ENCODE measurements around the gene ZNF146. TPM values are rescaled to one million over a fixed set of nuclear protein-coding genes. Genes with fewer than 3 reads are reported as not detected.
"Not testable (repeated sequence)": the region's sequence is repeated elsewhere in the genome, so short reads cannot be mapped to it uniquely, and the experiment has no call there.

The ZNF146 gene
- total RNA-seq, 2 experiments from 2014 or later: 82.5 to 86.5 TPM

DNA sequence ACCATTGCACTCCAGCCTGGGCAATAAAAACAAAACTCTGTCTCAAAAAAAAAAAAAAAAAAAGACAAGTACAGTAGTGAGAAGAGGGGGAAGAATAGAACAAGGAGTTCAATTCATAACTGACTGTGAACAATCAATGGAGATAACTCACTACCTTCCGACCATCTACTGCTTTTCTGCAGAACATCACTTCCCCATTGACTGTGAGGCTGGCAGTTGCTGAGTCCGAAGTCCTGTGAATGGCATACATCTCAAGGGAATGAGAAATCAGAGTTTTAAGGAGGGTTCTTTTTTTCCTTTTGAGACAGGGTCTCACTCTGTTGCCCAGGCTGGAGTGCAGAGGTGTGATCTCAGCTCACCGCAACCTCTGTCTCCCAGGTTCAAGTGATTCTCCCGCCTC, 11.6 kb upstream of the ZNF146 start:
- intact Hi-C loops (cut with micrococcal nuclease): no loop called here
- no peak for DNase-seq
- Mint-ChIP-seq H3K4me3 (no peak overlapping the region), H3K27me3 (no peaks in the 10 kb centered on the region), H3K4me1 (ENCODE audit: low read depth) (no peaks in the 10 kb centered on the region), H3K9me3 (no peaks in the 10 kb centered on the region), H3K27ac (no peak overlapping the region), H3K36me3 (no peaks in the 10 kb centered on the region)
- ChIA-PET CTCF (no interaction called here), POLR2A (no interaction called here)

DNA sequence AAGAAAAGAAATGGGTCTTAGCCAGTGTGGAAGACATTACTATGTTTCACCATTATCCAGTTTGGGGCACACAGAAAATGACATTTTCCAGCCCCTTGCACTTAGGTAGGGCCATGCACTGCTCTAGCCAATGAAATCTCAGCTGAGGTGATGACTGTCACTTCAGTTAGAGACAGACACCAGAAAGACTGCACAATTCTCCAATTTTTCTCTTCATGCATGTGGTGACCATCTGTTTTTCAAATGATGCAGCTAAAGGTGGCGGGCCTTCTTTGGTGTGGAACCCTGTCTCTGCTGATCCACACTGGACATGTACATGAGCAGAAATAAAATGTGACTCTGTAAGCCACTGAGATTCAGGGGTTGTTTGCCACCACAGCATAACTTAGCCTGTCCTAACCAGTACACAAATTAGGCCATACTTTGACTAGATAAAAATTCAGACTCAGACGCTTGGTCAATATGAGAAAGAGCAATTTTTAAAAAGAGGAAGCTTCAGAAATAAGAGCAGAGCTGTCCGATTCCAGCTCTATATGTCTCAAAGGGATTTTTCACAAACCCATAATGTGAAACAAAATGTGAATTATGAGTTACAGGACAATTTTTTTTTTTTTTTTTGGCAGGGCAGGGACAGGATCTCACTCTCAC, 7.2 kb upstream of the ZNF146 start:
- H3K4me3 Mint-ChIP-seq: no peak overlapping the region
- peaks cover 2% of the 10 kb centered on the region for H3K4me1 Mint-ChIP-seq (ENCODE audit: low read depth)
- POLR2A ChIA-PET: interaction anchor here (0.6 kb wide), 1 partner anchor 12 kb away, joined by 3 read pairs; no protein-coding TSS in a partner anchor
- H3K27ac Mint-ChIP-seq: no peak overlapping the region
- H3K9me3 Mint-ChIP-seq: no peaks in the 10 kb centered on the region
- CTCF ChIA-PET: interaction anchor here (0.6 to 1.2 kb wide), 2 partner anchors 8 to 12 kb away, joined by 3 read pairs; no protein-coding TSS in a partner anchor
- no peaks in the 10 kb centered on the region for H3K27me3 Mint-ChIP-seq
- no peak for DNase-seq
- intact Hi-C loops (cut with micrococcal nuclease): no loop called here
- no peaks in the 10 kb centered on the region for H3K36me3 Mint-ChIP-seq

DNA sequence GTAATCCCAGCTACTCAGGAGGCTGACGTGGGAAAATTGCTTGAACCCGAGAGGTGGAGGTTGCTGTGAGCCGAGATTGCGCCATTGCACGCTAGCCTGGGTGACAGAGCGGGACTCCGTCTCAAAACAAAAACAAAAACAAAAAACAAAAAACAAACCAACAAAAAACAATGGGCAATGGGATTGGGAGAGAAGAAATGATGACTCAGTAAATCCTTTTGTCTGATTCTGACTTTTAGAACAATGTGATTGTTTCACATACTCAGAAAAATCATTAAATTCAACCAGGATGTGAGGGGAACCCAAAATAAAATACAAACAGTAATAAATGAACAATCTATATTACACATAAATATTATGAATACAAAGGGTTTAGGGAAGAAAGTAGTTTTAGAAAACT, 5.5 kb upstream of the ZNF146 start:
- intact Hi-C loops (cut with micrococcal nuclease): no loop called here
- no peaks in the 10 kb centered on the region for H3K27me3 Mint-ChIP-seq
- peaks cover 4% of the 10 kb centered on the region for H3K4me1 Mint-ChIP-seq (ENCODE audit: low read depth)
- H3K36me3 Mint-ChIP-seq: no peaks in the 10 kb centered on the region
- no peak overlapping the region for H3K4me3 Mint-ChIP-seq
- no peaks in the 10 kb centered on the region for H3K9me3 Mint-ChIP-seq
- no peak for DNase-seq
- POLR2A ChIA-PET: no interaction called here
- CTCF ChIA-PET: no interaction called here
- H3K27ac Mint-ChIP-seq: no peak overlapping the region

DNA sequence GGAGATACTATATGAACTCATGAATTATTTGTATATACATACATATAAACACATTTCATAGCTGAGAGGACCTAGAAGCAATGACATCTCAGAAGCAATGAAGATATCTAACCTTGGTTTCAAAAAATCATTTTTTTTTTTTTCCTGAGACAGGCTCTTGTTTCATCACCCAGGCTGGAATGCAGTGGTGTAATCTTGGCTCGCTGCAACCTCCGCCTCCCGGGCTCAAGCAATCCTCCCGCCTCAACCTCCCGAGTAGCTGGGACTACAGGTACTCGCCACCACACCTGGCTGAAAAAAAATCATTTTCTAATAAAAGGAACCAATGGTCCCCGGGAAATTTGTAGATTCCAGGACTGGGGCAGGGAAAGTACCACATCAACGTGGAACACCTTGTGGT, 4.4 kb upstream of the ZNF146 start:
- CTCF ChIA-PET: no interaction called here
- POLR2A ChIA-PET: no interaction called here
- DNase-seq: no peak
- intact Hi-C loops (cut with micrococcal nuclease): loop anchor here (10.0 kb wide), 6 partner anchors 164 to 1384 kb away; partner anchors contain the start of genes IGFLR1, KMT2B, LIN37 and PSENEN
- no peaks in the 10 kb centered on the region for H3K36me3 Mint-ChIP-seq
- no peak overlapping the region for H3K4me3 Mint-ChIP-seq
- peaks cover 4% of the 10 kb centered on the region for H3K4me1 Mint-ChIP-seq (ENCODE audit: low read depth)
- H3K27ac Mint-ChIP-seq: no peak overlapping the region
- no peaks in the 10 kb centered on the region for H3K27me3 Mint-ChIP-seq
- H3K9me3 Mint-ChIP-seq: no peaks in the 10 kb centered on the region

DNA sequence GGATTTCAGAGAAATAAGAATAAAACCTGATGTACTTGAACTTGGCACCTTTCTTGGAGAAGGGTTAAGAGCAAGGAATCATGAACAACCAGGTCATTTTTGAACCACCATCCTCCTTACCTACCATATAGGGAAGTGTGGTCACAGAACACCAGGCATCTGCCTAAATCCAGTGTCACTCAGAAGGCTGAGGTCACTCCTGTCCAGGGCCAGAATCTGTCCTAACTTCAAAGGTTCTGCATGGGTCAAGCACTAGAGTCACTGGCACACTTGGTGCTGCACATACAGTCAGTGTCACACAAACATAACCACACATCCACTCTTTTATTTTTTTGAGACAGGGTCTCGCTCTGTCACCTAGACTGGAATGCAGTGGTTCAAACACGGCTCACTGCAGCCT, 2.0 kb upstream of the ZNF146 start:
- H3K4me3 Mint-ChIP-seq: no peak overlapping the region
- intact Hi-C loops (cut with micrococcal nuclease): loop anchor here (10.0 kb wide), 6 partner anchors 162 to 1382 kb away; partner anchors contain the start of genes IGFLR1, KMT2B, LIN37 and PSENEN
- DNase-seq: no peak
- peaks cover 13% of the 10 kb centered on the region for H3K4me1 Mint-ChIP-seq (ENCODE audit: low read depth)
- no peaks in the 10 kb centered on the region for H3K9me3 Mint-ChIP-seq
- no peaks in the 10 kb centered on the region for H3K27me3 Mint-ChIP-seq
- H3K27ac Mint-ChIP-seq: peak overlapping the region; percentile 36
- CTCF ChIA-PET: no interaction called here
- H3K36me3 Mint-ChIP-seq: peaks cover 4% of the 10 kb centered on the region
- POLR2A ChIA-PET: no interaction called here

DNA sequence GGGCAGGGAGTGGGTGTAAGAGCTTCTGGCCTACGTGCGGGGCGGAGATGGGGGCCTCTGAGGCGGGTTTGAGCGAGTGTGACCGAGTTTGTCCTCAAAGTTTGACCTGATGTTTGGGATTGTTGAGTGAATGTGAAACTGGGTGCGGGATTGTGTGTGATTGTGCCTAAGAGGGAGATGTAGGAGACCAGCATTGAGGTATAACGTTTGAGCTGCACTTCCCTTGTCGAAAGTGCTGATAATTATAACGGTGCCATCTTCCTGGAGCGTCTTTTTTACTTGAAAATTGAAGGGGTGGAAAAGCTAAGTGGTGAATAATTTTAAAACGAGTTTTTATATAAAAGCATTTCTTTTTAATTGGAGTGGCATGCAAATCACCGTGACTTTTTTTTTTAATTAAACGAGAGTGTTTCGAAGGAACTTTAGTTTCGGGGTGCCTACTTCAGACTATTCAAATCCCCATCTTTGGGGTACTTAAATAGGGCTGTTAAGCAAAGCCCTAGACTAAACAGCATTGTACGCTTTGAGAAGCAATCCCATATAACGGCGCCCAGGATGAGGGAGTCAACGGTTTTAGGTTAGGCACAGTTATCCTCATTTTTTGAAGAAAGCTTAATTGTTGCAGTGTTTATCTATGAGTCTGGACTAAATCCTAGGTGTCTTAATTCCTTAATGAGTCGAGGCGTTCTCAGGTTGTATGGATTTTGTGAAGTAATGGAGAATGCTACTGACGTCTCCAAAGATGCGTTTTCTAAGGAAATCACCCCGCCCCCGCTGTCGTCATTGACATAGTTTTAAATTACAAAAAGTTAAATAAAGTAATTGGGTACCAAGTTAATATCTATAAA, 594 bp downstream of the ZNF146 start:
- intact Hi-C loops (cut with micrococcal nuclease): loop anchor here (1.0 to 10.0 kb wide), 10 partner anchors 159 to 1379 kb away; partner anchors contain the start of genes IGFLR1, KMT2B, LIN37 and PSENEN
- H3K27me3 Mint-ChIP-seq: no peaks in the 10 kb centered on the region
- no peaks in the 10 kb centered on the region for H3K9me3 Mint-ChIP-seq
- peaks cover 17% of the 10 kb centered on the region for H3K36me3 Mint-ChIP-seq
- CTCF ChIA-PET: interaction anchor here (0.6 to 1.6 kb wide), 7 partner anchors 8 to 390 kb away, joined by 3 to 18 read pairs (median 3); partner anchors contain the start of gene ZNF382
- peak; percentile 54 for DNase-seq
- peaks cover 26% of the 10 kb centered on the region for H3K4me1 Mint-ChIP-seq (ENCODE audit: low read depth)
- H3K27ac Mint-ChIP-seq: no peak overlapping the region
- POLR2A ChIA-PET: interaction anchor here (0.6 to 1.9 kb wide), 13 partner anchors 8 to 1379 kb away, joined by 3 to 15 read pairs (median 5); partner anchors contain the start of genes POLR2I, TBCB, THAP8 and ZFP14
- no peak overlapping the region for H3K4me3 Mint-ChIP-seq

DNA sequence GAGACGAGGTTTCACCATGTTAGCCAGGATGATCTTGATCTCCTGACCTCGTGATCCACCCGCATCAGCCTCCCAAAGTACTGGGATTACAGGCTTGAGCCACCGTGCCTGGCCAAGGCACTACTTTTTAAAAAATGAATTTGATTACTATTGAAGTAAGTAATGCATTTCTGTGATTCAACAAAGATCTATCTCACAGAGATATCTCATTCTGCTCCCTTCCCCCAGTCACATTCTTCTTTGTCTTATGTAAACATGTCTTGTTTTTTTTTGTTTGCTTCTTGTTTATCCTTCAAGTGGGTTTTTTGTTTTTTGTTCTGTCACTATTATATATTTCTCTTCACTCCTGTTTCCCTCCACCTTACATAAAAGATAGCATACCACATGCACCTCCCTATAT, 6.6 kb downstream of the ZNF146 start:
- peaks cover 42% of the 10 kb centered on the region for H3K4me1 Mint-ChIP-seq (ENCODE audit: low read depth)
- intact Hi-C loops (cut with micrococcal nuclease): no loop called here
- DNase-seq: no peak
- ChIA-PET POLR2A (no interaction called here), CTCF (no interaction called here)
- H3K27ac Mint-ChIP-seq: no peak overlapping the region
- peaks cover 64% of the 10 kb centered on the region for H3K36me3 Mint-ChIP-seq
- H3K27me3 Mint-ChIP-seq: no peaks in the 10 kb centered on the region
- H3K9me3 Mint-ChIP-seq: peaks cover 11% of the 10 kb centered on the region
- H3K4me3 Mint-ChIP-seq: no peak overlapping the region

DNA sequence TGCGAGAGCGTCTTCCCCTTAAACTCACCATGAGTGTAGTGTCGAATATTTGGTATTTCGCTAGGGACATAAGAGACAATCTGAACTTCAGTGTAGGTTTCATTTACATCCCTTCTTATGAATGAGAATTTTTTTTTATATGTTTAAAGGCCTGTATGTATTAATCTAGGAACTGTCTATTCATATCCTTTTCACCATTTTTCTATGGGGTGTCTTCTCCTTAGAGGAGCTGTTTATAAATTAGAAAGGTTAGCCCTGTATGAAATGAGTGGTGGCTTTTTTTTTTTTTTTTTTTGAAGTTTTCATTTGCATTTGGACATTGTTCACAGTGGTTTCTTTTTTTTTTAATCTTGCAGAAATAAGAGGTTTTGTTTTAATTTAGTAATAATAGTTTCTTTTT, 7.6 kb downstream of the ZNF146 start:
- POLR2A ChIA-PET: no interaction called here
- CTCF ChIA-PET: no interaction called here

DNA sequence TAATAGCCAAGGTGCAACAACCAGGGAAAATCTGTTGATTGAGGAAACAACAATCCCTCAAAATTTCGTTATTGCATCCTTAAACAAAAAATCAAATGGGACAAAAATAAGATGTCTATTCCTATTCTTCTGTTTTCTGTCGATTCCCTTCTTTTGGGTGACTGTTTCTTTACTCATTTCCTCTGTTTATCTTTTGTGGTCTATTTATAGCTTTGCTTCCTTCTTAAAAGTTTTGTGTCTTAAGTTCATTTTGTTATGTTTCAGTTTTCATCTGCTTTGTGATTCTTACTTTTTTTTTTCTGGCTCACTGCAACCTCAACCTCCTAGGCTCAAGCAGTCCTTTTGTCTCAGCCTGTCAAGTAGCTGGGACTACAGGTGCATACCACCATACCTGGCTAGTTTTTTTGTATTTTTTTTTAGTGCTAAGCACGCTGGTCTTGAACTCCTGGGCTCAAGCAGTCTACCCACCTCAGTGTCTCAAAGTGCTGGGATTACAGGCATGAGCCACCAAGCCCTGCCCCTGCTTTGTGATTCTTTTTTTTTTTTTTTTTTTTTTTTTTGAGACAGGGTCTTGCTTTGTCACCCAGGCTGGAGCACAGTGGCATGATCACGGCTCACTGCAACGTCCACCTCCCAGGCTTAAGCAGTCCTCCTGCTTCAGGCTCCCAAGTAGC, 10.4 kb downstream of the ZNF146 start:
- no peak overlapping the region for H3K4me3 Mint-ChIP-seq
- H3K4me1 Mint-ChIP-seq (ENCODE audit: low read depth): peaks cover 23% of the 10 kb centered on the region
- peak overlapping the region; percentile 52 for H3K27ac Mint-ChIP-seq
- intact Hi-C loops (cut with micrococcal nuclease): no loop called here
- H3K9me3 Mint-ChIP-seq: peaks cover 30% of the 10 kb centered on the region
- H3K27me3 Mint-ChIP-seq: no peaks in the 10 kb centered on the region
- ChIA-PET CTCF (interaction anchor here (0.6 kb wide), 1 partner anchor 1100 kb away, joined by 3 read pairs; no protein-coding TSS in a partner anchor), POLR2A (no interaction called here)
- DNase-seq: no peak
- peaks cover 79% of the 10 kb centered on the region for H3K36me3 Mint-ChIP-seq

More for the DNA sequence above, 7.6 kb downstream of the ZNF146 start:
- peaks cover 36% of the 10 kb centered on the region for H3K4me1 Mint-ChIP-seq (ENCODE audit: low read depth)
- no peak overlapping the region for H3K4me3 Mint-ChIP-seq
- no peak overlapping the region for H3K27ac Mint-ChIP-seq
- intact Hi-C loops (cut with micrococcal nuclease): no loop called here
- peaks cover 67% of the 10 kb centered on the region for H3K36me3 Mint-ChIP-seq
- no peaks in the 10 kb centered on the region for H3K27me3 Mint-ChIP-seq
- no peak for DNase-seq
- H3K9me3 Mint-ChIP-seq: peaks cover 12% of the 10 kb centered on the region

DNA sequence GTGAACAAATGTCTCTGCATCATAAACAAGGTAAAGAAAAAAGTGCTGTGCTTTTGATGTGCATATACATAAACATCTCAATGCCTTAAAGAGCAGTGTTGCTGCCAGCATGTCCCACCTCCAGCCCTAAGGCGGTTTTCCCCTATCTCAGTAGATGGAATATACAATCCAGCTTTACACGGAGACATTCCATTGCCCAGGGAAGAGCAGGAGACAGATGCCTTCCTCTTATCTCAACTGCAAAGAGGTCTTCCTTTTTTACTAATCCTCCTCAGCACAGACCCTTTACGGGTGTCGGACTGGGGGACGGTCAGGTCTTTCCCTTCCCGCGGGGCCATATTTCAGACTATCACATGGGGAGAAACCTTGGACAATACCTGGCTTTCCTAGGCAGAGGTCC, 18.7 kb downstream of the ZNF146 start:
- H3K4me3 Mint-ChIP-seq; H3K27ac Mint-ChIP-seq; DNase-seq; H3K27me3 Mint-ChIP-seq; intact Hi-C loops (cut with micrococcal nuclease); POLR2A ChIA-PET; H3K4me1 Mint-ChIP-seq (ENCODE audit: low read depth); CTCF ChIA-PET: not testable (repeated sequence)
- Mint-ChIP-seq H3K36me3 (peaks cover 94% of the 10 kb centered on the region), H3K9me3 (peaks cover 83% of the 10 kb centered on the region)

DNA sequence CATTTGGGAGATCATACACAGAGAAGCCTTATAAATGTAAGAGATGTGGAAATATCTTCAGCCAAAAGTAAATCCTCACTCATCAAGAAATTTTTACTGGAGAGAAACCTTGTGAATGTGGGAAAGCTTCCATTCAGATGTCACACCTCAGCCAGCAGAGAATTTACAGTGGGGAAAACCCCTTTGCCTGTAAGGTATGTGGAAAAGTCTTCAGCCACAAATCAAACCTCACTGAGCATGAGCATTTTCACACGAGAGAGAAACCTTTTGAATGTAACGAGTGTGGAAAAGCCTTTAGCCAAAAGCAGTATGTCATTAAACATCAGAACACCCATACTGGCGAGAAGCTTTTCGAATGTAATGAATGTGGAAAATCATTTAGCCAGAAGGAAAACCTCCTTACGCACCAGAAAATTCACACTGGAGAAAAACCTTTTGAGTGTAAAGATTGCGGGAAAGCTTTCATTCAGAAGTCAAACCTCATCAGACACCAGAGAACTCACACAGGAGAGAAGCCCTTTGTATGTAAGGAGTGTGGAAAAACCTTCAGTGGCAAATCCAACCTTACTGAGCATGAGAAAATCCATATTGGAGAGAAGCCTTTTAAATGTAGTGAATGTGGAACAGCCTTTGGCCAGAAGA, 21.5 kb downstream of the ZNF146 start:
- Mint-ChIP-seq H3K27me3 (no peaks in the 10 kb centered on the region), H3K9me3 (peaks cover 85% of the 10 kb centered on the region), H3K27ac (no peak overlapping the region), H3K36me3 (peaks cover 83% of the 10 kb centered on the region), H3K4me1 (ENCODE audit: low read depth) (no peaks in the 10 kb centered on the region), H3K4me3 (no peak overlapping the region)
- intact Hi-C loops (cut with micrococcal nuclease): no loop called here
- POLR2A ChIA-PET: no interaction called here
- no peak for DNase-seq
- CTCF ChIA-PET: no interaction called here

DNA sequence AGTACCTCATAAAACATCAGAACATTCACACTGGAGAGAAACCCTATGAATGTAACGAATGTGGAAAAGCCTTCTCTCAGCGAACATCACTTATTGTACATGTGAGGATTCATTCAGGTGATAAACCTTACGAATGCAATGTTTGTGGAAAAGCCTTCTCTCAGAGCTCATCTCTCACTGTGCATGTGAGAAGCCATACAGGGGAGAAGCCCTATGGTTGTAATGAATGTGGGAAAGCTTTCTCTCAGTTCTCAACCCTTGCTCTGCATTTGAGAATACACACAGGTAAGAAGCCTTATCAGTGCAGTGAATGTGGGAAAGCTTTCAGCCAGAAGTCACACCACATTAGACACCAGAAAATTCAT, 22.0 kb downstream of the ZNF146 start:
- CTCF ChIA-PET: no interaction called here
- Mint-ChIP-seq H3K36me3 (peaks cover 78% of the 10 kb centered on the region), H3K4me3 (no peak overlapping the region), H3K4me1 (ENCODE audit: low read depth) (no peaks in the 10 kb centered on the region), H3K9me3 (peaks cover 88% of the 10 kb centered on the region), H3K27me3 (no peaks in the 10 kb centered on the region), H3K27ac (no peak overlapping the region)
- POLR2A ChIA-PET: no interaction called here
- intact Hi-C loops (cut with micrococcal nuclease): no loop called here
- DNase-seq: no peak

Data from activated CD4-positive, alpha-beta memory T cell treated with anti-CD3 and anti-CD28 coated beads for 36 hours (primary cell).